CD4-positive, alpha-beta T cell treated with Interleukin-4 for 1 hour (primary cell): ENCODE results near the gene SGCA.

Source experiments
- DNase-seq, 2 donors: peaks; one replicate each; pipeline ENCODE4 v3.0.0-alpha.2; 2020 to 2022

SGCA gene

GRCh38 chr17:50184064-50184463, 18.3 kb downstream of the SGCA start:
- no peak for DNase-seq

DNA sequence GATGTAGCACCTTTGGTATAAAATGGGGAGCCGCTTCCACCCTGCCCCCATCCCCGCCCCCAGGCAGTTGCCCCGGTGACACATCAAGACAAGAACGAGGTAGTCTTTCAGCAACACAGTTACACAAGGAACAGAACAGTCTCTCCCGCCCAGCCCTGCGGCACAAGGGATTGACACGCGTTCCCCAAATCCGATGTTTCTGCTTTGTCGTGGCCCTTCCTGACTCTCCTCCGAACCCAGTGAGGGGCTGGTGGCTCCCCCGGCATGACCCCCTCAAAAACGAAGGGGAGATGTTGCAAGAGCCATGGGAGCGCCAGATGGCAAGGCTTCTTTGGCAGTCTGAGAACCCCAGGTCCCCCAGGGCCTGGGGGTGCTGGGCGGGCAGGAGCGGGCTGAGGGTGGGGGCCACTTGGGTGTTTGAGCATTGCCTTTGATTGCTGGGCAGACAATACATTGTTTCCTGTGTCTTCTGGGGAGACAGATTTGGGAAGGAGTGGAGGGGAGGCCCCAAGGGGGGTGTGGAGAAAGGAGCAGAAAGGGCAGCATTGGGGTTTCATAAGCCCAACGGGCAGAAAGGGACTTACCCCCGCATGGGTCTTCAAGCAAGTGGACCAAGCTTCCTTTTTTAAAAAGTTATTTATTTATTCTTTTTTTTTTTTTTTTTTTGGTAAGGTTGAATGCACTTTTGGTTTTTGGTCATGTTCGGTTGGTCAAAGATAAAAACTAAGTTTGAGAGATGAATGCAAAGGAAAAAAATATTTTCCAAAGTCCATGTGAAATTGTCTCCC, 19.0 kb downstream of the SGCA start:
- peak in 1 of 2 donors; percentile 27 for DNase-seq

- no peak for DNase-seq
These were observed 20.0 kb downstream of the SGCA start for GRCh38 chr17:50185631-50186471.

- DNase-seq, result no peak
These were observed 21.0 kb downstream of the SGCA start for GRCh38 chr17:50186661-50187393.

- DNase-seq, result no peak
These were observed 21.6 kb downstream of the SGCA start for GRCh38 chr17:50187394-50187725.

DNA sequence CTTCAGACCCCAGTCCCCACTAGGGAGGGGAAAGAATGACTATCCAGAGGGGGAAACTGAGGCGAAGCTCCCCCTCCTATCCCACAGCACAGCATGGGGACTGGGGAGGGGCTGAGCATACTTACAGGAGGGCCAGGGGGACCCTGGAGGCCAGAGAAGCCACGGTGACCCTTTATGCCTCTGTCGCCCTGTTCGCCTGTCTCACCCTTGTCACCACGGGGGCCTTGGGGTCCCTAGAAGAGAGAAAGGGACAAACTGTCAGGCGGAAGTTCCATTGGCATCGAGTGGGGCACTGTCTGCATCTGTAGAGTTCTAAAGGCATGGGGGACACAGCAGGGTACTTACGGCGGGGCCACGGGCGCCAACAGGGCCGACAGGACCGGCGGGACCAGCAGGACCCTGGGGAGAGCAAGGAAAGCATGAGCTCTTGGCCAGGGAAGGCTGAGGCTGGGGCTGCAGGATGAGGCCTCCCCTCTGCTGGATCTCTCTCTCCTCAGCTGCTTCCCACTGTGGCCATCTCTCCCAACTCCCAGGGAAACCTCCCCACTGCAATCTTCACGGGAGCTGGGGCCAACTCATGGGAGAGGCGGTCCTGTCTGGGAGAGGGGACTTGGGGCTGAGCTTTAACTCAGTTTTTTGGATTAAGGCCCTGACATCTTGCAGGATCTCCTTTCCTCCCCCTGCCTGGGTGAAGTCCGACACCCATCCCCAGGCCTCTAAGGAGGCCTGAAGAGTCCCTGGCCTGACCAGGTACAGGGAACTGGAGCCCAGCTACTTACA, 22.1 kb downstream of the SGCA start:
- no peak for DNase-seq

DNA sequence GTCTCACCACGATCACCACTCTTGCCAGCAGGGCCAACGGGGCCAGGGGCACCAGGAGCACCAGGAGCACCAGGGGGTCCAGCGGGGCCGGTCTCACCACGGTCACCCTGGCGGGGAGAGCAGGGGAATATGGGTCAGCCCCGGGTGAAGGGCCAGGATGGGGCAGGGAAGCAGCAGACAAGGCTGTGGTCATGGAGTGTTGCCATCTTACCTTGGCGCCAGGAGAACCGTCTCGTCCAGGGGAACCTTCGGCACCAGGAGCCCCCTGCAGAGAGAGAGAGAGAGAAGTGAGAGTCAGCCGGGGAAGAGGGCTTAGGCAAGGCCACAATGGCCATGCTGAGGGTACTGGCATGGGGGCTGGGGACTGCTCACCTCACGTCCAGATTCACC, 22.7 kb downstream of the SGCA start:
- DNase-seq, result no peak

- no peak for DNase-seq
These were observed 23.2 kb downstream of the SGCA start for GRCh38 chr17:50188921-50189549.

GRCh38 chr17:50189550-50190292, 23.9 kb downstream of the SGCA start:
- DNase-seq, result no peak

GRCh38 chr17:50190293-50190602, 24.4 kb downstream of the SGCA start:
- no peak for DNase-seq

DNA sequence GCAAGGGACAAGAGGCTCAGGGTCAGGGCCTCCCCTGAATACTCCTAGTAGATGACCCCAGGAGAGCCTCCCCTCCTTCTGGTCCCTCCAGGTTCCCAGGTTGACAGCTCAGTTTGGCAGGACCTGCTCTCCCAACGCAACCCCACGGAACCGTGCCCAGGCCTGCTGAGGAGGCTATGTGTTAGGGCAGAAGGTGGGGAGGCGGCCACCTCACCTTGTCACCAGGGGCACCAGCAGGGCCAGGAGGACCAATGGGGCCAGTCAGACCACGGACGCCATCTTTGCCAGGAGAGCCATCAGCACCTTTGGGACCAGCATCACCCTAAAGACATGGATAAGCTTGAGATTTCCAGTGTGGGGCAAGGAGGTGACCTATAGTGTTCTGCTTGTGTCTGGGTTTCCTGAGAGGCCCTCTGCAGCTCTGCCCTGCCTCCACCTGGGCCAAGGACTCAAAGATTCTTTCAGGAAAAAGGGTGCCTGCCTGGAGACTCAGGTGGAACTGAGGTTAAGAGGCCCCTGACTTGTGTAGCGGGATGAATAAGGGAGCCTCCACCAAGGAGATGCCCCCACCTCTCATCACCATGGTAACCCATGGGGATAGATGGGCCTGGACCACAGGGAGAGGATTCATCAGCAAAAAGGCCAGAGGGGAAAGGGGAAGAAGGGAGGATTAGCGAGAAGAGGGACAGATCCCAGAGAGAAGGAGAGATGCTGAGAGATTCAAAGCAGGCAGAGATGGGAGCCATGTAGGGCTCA, 25.0 kb downstream of the SGCA start:
- DNase-seq, result no peak

- DNase-seq, result no peak
These were observed 25.7 kb downstream of the SGCA start for GRCh38 chr17:50191359-50192143.

DNA sequence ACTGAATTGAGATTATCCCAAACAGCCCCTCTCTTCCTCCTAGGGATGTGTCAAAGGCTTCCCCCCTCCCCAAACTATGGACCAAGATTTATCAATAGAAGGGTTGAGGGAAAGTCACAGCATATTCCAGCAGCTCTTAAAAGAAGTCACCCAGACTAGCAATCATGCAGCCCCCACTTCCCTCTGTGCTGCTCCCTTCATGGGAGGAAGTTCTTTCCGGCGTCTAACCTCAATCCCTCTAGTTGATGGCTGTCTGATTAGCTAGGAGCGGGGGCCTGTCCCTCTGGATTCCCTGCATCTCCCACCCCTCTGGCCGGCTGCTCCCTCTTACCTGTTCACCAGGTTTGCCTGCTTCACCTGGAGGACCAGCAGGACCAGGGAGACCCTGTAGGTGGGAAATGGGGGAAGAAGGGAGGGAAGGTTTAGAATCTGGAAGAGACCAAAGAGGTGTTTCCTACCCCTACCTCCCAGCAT, 26.4 kb downstream of the SGCA start:
- DNase-seq, result no peak

DNA sequence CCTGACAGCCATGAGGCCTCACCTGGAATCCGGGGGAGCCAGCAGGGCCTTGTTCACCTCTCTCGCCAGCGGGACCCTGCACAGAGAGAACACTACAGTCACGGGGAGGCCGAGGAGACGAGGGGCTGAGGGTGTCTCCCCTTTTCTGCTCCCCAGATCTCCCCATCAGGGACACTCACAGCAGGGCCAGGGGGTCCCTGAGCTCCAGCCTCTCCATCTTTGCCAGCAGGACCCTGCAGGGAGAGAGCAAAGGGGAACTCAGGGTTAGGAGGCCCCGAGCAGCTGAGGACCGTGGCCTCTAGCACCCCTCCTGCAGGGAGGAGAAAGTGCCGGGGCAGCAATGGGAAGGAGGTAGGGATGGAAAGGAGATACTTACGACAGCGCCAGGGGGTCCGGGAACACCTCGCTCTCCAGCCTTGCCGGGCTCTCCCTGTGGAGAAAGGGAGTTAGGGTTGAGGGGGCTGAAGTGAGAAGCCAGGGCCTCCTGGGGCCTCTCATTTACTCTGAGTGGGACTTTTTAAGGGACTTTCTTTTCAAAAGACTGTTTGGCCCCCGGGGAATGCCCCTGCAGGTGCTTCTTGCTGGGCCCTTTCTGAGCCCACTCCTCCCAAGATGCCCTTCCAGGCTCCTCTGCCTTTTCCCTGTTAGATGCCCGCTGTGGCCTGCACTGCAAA, 26.9 kb downstream of the SGCA start:
- DNase-seq, result no peak

DNA sequence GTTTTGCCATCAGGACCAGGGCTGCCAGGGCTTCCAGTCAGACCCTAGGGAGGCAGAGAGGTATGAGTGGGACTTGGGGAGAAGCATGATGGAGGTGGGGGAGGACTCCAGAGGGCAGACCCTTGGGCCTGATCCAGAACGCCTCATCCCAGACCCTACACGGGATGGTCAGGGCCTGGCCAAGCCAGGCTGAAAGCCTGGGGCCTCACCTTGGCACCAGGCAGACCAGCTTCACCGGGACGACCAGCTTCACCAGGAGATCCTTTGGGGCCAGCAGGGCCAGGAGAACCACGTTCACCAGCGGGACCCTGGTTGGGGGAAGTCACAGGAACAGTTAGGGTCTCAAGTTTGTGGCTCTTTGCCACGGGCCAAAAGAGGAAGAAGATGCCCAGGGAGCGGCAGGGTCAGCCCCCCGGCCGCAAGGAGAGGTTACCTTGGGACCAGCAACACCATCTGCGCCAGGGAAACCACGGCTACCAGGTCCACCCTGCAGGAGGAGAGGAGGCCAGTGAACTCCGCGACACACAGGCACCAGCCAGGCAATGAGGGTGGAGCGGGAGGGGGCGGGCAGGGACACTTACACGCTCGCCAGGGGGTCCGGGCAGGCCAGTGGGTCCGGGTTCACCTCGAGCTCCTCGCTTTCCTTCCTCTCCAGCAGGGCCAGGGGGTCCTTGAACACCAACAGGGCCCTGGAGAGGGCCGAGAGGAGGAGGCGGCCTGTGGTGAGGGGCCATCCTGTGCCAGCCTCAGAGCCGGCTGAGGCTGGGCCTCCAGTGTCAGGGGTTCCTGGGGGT, 28.5 kb downstream of the SGCA start:
- no peak for DNase-seq

DNA sequence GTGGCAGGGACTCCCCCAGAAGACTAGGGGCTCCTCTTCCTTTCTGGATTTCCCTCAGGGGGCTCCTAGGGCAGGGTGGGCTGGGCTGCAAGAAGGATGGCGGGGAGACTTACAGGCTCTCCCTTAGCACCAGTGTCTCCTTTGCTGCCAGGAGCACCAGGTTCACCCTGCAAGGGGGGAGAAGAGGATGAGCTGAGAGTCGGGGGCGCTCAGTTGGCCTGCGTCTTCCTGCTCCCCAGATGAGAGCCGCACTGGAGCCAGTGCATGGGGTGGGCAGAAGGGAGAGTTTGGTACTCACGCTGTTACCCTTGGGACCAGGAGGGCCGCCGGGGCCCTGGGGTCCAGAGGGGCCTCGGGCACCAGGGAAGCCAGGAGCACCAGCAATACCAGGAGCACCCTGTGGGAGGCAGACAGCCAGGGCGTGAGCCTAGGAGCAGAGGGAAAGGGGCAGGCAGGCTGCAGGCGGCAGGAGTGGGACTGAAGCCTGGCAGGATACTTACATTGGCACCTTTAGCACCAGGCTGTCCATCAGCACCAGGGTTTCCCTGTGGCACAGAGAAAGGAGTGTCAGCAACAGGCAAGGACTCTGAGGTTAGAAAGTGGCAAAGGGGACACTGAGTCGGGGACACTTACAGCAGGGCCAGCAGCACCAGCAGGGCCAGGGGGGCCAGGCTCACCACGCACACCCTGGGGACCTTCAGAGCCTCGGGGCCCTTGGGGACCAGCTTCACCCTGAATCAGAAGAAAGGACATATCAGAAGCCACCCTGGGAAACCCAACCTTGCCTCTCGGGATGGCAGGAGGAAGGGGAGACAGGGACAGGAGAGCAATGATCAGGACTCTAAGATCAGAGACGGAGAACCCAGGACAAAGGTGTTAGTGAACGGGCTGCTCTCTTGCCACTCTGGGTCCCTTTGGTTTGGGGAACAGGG, 29.4 kb downstream of the SGCA start:
- no peak for DNase-seq

DNA sequence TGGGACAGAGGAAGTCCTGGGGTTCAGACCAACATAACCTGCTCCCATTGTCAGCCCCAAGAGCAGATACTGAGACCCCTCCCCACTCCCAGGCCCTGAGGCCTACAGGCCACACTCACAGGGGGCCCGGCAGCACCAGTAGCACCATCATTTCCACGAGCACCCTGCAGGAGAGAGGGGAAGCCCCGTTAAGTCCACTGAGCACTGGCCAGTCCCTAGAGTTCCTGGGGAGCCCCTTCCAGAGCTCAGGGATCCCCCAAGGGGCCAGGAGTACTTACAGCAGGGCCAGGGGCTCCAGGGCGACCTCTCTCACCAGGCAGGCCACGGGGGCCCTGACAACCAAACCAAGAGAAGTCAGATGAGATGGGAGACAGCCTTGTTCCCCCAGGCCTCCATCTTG, 30.2 kb downstream of the SGCA start:
- no peak for DNase-seq
